ENCODE measurements around the gene POLR2M. TPM values are rescaled to one million over a fixed set of nuclear protein-coding genes. Genes with fewer than 3 reads are reported as not detected.
A peak's percentile ranks its signal among the peaks of the same experiment; 100 is the strongest.

The POLR2M gene
- total RNA-seq, 1 experiment from 2014 or later = 530 TPM

GRCh38 chr15:57730876-57731275 is 24.4 kb downstream of the POLR2M start:
- in situ Hi-C loops (cut with HindIII; ENCODE audit: low pct_unique_long_range_greater_than_20kb, low sequenced_read_pairs) = no loop called here
- DNase-seq (ENCODE audit: low read depth, low spot score) = no peak

- in situ Hi-C loops (cut with HindIII; ENCODE audit: low pct_unique_long_range_greater_than_20kb, low sequenced_read_pairs) = no loop called here
- DNase-seq (ENCODE audit: low read depth, low spot score) = no peak
These were observed 25.1 kb downstream of the POLR2M start for GRCh38 chr15:57731530-57732103.

- DNase-seq (ENCODE audit: low read depth, low spot score) = peak; percentile 79
- in situ Hi-C loops (cut with HindIII; ENCODE audit: low pct_unique_long_range_greater_than_20kb, low sequenced_read_pairs) = no loop called here
These were observed 26.2 kb downstream of the POLR2M start for GRCh38 chr15:57732526-57733331.

- no peak for DNase-seq (ENCODE audit: low read depth, low spot score)
- in situ Hi-C loops (cut with HindIII; ENCODE audit: low pct_unique_long_range_greater_than_20kb, low sequenced_read_pairs) = no loop called here
These were observed 28.3 kb downstream of the POLR2M start for GRCh38 chr15:57734860-57735259.

- in situ Hi-C loops (cut with HindIII; ENCODE audit: low pct_unique_long_range_greater_than_20kb, low sequenced_read_pairs) = no loop called here
These were observed 28.9 kb downstream of the POLR2M start for GRCh38 chr15:57735431-57735830.

GRCh38 chr15:57735891-57736290 is 29.4 kb downstream of the POLR2M start:
- in situ Hi-C loops (cut with HindIII; ENCODE audit: low pct_unique_long_range_greater_than_20kb, low sequenced_read_pairs) = no loop called here
- peak; percentile 98 for DNase-seq (ENCODE audit: low read depth, low spot score)

More at GRCh38 chr15:57735431-57735830, 28.9 kb downstream of the POLR2M start:
- no peak for DNase-seq (ENCODE audit: low read depth, low spot score)

GRCh38 chr15:57736591-57736990 is 30.1 kb downstream of the POLR2M start:
- in situ Hi-C loops (cut with HindIII; ENCODE audit: low pct_unique_long_range_greater_than_20kb, low sequenced_read_pairs) = no loop called here
- DNase-seq (ENCODE audit: low read depth, low spot score) = no peak

- in situ Hi-C loops (cut with HindIII; ENCODE audit: low pct_unique_long_range_greater_than_20kb, low sequenced_read_pairs) = no loop called here
- DNase-seq (ENCODE audit: low read depth, low spot score) = no peak
These were observed 32.3 kb downstream of the POLR2M start for GRCh38 chr15:57738734-57739237.

- no peak for DNase-seq (ENCODE audit: low read depth, low spot score)
- in situ Hi-C loops (cut with HindIII; ENCODE audit: low pct_unique_long_range_greater_than_20kb, low sequenced_read_pairs) = no loop called here
These were observed 33.5 kb downstream of the POLR2M start for GRCh38 chr15:57740048-57740447.

- no peak for DNase-seq (ENCODE audit: low read depth, low spot score)
- in situ Hi-C loops (cut with HindIII; ENCODE audit: low pct_unique_long_range_greater_than_20kb, low sequenced_read_pairs) = no loop called here
These were observed 34.6 kb downstream of the POLR2M start for GRCh38 chr15:57741089-57741488.

- DNase-seq (ENCODE audit: low read depth, low spot score) = peak; percentile 29
- in situ Hi-C loops (cut with HindIII; ENCODE audit: low pct_unique_long_range_greater_than_20kb, low sequenced_read_pairs) = no loop called here
These were observed 36.9 kb downstream of the POLR2M start for GRCh38 chr15:57743424-57743823.

- in situ Hi-C loops (cut with HindIII; ENCODE audit: low pct_unique_long_range_greater_than_20kb, low sequenced_read_pairs) = no loop called here
- no peak for DNase-seq (ENCODE audit: low read depth, low spot score)
These were observed 40.3 kb downstream of the POLR2M start for GRCh38 chr15:57746786-57747185.

GRCh38 chr15:57747206-57747896 is 40.8 kb downstream of the POLR2M start:
- in situ Hi-C loops (cut with HindIII; ENCODE audit: low pct_unique_long_range_greater_than_20kb, low sequenced_read_pairs) = no loop called here
- DNase-seq (ENCODE audit: low read depth, low spot score) = no peak

- DNase-seq (ENCODE audit: low read depth, low spot score) = peak; percentile 63
- in situ Hi-C loops (cut with HindIII; ENCODE audit: low pct_unique_long_range_greater_than_20kb, low sequenced_read_pairs) = no loop called here
These were observed 44.8 kb downstream of the POLR2M start for GRCh38 chr15:57751177-57751800.

- in situ Hi-C loops (cut with HindIII; ENCODE audit: low pct_unique_long_range_greater_than_20kb, low sequenced_read_pairs) = no loop called here
- no peak for DNase-seq (ENCODE audit: low read depth, low spot score)
These were observed 45.9 kb downstream of the POLR2M start for GRCh38 chr15:57752436-57752835.

- no peak for DNase-seq (ENCODE audit: low read depth, low spot score)
- in situ Hi-C loops (cut with HindIII; ENCODE audit: low pct_unique_long_range_greater_than_20kb, low sequenced_read_pairs) = no loop called here
These were observed 46.3 kb downstream of the POLR2M start for GRCh38 chr15:57752840-57753239.

- DNase-seq (ENCODE audit: low read depth, low spot score) = no peak
- in situ Hi-C loops (cut with HindIII; ENCODE audit: low pct_unique_long_range_greater_than_20kb, low sequenced_read_pairs) = no loop called here
These were observed 50.0 kb downstream of the POLR2M start for GRCh38 chr15:57756466-57756865.

GRCh38 chr15:57758560-57758959 is 52.0 kb downstream of the POLR2M start:
- in situ Hi-C loops (cut with HindIII; ENCODE audit: low pct_unique_long_range_greater_than_20kb, low sequenced_read_pairs) = no loop called here
- DNase-seq (ENCODE audit: low read depth, low spot score) = no peak

Data from SK-MEL-5 (cell line).